TTC549 (cell line): Measurements from ENCODE around the gene CEP85L.

Experiments
- FAIRE-seq: peaks from 2 replicates; lab custom pipeline; 2012; peaks lifted over from hg19 to GRCh38; lab: Jason Lieb, UNC

CEP85L gene

DNA sequence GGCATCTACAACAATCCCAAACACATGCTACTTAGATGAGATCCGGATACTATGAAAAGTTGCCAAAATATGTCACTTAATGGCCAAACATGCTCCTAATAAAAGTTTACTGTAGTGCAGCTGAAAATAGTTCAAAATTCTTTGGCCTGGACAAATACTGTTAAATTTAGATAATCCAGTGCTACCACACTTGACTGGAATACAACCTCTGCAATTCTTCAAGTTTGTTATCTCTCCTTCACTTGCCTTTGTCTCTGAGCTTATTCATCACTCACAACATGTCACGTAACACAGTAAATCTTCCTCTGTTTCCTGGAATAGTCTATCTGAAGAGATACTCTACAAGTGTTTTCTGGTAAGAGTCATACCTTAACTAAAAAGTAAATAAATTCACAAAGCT lies 113.8 kb downstream of the CEP85L start:
- no peak for FAIRE-seq

DNA sequence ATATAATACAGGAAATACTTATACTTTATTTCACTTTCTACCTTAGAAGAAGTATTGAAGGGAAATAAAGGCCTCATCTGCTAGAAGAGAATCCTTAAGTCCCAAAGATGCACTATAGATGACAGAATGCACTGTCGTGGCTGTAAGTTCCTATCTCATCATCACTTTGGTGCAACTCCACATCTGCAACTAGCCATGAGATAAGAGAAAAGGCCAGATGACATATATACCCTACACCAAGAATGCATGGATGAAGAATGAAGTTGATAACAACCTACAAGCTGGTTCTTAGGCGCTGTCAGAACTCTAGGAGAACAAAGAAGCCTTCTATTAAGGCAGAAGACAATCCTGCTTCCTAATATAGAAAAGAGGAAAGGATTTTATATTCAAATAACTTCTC lies 114.9 kb downstream of the CEP85L start:
- FAIRE-seq = no peak

DNA sequence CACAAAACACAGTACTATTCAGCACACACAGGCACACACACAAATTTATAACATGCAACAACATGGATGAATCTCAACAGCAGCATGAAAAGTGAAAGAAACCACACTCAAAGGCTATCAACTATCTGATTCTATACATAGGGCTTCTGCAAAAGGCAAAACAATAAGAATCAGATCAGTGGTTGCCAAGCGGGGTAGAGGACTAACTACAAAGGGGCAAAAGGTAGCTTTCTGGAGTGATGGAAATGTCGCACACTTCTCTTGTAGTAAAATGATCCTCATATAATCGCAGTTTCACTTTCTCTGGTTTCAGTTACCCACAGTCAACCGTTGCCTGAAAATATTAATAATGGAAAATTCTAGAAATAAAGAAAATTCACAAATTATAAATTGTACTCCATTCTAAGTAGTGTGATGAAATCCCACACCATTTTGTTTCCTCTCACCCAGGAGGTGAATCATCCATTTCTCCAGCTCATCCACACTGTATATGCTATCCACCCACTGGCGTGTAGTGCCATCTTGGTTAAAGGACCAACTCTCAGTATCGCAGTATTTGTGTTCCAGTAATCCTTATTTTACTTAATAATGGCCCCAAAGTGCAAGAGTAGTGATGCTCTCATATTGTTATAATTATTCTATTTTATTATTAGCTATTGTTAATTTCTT lies 116.1 kb downstream of the CEP85L start:
- FAIRE-seq = no peak

GRCh38 chr6:118530942-118531341 lies 120.4 kb downstream of the CEP85L start:
- no peak for FAIRE-seq

DNA sequence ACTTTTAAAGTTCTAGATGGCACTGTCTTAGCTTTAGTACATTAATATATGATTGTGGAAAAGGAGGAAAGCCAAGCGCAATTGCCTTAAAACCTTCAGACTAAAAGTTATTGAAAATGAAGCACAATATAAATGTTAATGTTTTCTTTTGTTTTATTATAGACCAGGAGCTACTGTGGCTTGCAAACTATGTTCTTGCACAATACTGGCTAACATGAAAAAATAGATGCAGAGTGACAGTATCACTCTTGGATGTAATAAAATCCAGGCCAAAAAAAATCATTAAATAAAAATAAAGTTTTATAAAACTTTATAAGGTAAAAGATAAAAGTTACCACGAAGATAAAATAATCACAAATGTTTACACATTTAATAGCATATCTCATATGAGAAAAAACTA lies 121.6 kb downstream of the CEP85L start:
- no peak for FAIRE-seq

DNA sequence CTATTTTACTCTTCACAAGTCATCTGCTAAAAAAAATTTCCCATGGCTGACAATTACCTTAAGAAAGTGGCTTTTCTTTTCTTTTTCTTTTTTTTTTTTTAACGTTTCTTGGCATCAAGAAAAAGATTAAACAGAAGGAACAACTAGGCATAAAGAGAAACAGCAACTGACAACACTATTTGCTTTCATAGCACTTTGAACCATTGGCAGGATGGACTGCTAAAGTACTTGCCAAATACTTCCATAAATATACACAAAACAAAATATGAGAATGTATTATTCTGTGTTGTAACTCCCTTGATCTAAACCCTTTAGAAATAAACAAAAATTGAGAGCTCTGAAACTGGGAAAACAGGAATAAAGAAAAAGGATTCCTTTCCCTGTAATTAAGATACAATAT lies 123.3 kb downstream of the CEP85L start:
- no peak for FAIRE-seq

GRCh38 chr6:118525913-118526780 lies 125.2 kb downstream of the CEP85L start:
- no peak for FAIRE-seq

DNA sequence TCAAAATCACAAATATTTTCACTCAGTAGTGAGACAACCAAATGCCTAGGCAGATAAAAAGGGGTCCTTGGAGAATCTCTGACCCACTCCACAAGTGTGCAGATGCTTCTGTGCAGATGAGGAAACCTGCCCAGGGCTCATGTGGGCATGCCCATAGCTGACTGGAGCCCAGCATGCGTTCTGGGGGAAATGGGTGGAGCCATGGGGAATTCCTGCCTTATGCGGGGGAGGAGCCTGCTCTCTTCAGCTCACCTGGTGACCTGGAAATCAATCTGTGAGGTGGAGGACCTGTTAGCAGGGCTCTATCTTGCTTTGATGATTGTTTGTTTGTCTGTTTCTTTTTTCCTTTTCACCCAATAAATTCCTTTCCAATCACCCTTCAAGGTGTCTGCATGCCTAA lies 126.7 kb downstream of the CEP85L start:
- no peak for FAIRE-seq

GRCh38 chr6:118523216-118523615 lies 128.2 kb downstream of the CEP85L start:
- no peak for FAIRE-seq

- no peak for FAIRE-seq
Observed at GRCh38 chr6:118522422-118522821, 129.0 kb downstream of the CEP85L start.

GRCh38 chr6:118514689-118515088 lies 136.7 kb downstream of the CEP85L start:
- no peak for FAIRE-seq

- FAIRE-seq = no peak
Observed at GRCh38 chr6:118511930-118512715, 139.3 kb downstream of the CEP85L start.

DNA sequence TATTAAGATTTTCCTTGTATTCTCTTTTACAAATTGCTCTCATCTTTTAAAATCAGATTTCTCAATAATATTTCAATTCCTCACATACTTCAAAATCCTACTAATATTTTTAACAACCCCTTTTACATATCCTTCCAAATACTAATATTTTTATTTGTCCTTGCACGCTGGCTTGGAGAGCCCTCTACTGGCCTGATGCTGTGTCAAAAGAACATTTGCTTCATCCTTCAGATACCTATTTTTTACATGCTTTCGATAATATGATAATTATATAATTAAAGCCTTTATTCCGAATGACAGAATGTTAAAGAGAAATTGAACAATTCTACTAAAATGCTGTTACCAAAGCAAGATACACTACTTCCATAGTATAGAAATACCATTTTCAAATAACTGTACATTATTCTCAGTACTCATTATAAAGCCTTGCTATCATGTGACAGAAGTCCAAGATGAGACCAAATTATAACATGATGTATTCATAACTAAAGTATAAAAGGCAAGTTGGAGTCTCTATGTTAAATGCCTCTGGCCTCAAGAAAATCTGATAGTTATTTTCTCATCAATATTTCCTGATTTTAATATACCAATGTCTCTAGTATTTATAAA lies 142.3 kb downstream of the CEP85L start:
- FAIRE-seq = peak; percentile 73

DNA sequence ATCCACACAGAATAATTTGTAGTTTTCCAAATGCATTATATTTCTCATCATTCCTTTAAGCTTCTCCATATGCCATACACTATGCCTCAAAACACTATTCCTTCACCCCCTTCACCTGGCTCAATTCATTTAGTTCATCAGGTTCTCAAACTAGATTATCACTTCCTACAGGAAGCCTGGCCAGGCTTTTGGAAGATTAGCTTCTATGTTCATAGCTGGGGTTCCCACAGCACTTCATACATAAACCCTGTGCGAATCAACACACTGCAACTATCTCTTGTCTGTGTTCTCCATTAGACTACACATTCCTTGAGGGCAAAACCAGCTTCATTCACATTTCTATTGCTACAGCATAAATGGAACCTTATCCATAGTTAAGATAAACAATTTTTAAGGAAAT lies 143.8 kb downstream of the CEP85L start:
- no peak for FAIRE-seq

DNA sequence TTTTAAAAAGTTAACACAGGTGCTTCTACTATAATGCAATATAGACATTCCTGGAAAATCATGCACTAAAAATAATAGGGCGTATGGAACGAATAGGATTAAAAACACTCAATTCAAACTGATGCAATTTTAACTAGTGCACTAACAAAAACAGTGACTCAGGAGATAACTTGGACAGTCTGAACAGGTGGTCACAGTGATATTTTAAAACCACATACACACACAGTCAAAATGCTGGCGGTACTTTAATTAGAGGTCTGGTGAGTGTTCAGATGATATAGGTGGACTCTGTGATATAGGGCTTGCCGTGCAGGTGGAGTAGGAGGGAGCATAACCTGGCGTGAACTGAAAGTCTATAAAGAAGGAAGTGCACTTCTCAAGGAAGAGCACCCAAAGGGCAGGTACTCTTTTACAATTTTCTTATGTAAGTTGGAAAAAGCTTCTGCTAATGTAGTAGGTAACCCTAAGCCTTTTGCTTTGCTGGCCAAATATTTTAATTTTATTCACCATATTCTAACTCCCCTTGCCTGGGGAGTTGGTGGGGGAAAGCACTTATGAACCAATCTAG lies 145.2 kb downstream of the CEP85L start:
- no peak for FAIRE-seq

DNA sequence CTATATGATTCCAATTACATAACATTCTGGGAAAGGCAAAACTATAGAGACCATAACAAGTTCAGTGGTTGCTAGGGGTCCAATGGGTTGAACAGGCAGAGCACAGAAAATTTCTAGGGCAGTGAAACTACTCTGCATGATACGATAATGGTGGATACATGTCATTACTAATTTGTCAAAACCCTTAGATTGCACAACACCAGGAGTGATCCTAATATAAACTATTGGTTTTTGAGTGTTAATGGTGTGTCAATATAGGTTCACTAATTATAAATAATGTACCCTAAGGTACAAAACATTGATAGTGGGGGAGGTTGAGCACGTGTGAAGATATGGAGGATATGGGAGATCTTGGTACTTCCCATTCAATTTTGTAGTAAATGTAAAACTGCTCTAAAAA lies 145.7 kb downstream of the CEP85L start:
- FAIRE-seq = no peak

DNA sequence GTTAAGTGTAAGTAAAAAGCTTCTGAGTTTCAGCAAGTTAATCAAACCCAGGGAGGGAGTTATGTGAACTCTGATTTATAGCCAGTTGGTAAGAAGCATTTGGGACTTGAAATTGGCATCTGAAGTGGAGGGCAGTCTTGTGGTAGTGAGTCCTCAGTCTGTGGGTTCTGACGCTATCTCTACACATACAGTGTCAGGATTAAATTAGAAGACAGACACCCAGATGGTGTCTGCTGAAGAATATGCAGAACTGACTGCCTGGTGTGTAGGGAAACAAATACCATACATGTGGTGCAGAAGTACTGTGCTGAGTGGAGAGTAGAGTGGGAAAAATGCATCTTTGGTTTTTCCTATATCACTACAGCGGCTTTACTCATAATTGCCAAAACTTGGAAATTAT lies 146.8 kb downstream of the CEP85L start:
- FAIRE-seq = no peak

GRCh38 chr6:118502169-118502568 lies 149.2 kb downstream of the CEP85L start:
- FAIRE-seq = no peak

GRCh38 chr6:118501765-118502164 lies 149.6 kb downstream of the CEP85L start:
- FAIRE-seq = no peak

- no peak for FAIRE-seq
Observed at GRCh38 chr6:118501099-118501498, 150.3 kb downstream of the CEP85L start.

GRCh38 chr6:118500130-118501015 lies 151.0 kb downstream of the CEP85L start:
- FAIRE-seq = no peak
